ENCODE results near the gene LCA5. TPM values are rescaled to one million over a fixed set of nuclear protein-coding genes. Genes with fewer than 3 reads are reported as not detected.

The LCA5 gene
- total RNA-seq, 1 donor from 2014 or later = 4.3 TPM

- Mint-ChIP-seq H3K27ac (ENCODE audit: unreplicated experiment) (no peak overlapping the region), H3K27me3 (ENCODE audit: unreplicated experiment) (no peaks in the 10 kb centered on the region), H3K4me3 (ENCODE audit: unreplicated experiment) (no peak overlapping the region), H3K36me3 (ENCODE audit: unreplicated experiment) (peaks cover 2% of the 10 kb centered on the region), H3K4me1 (ENCODE audit: unreplicated experiment) (peaks cover 4% of the 10 kb centered on the region), H3K9me3 (ENCODE audit: unreplicated experiment) (no peaks in the 10 kb centered on the region)
- TF ChIP-seq CTCF (IDR thresholded peaks at IDR 0.05) = no peak
- DNase-seq (ENCODE audit: extremely low spot score, unreplicated experiment) = no peak
These were observed 22.5 kb upstream of the LCA5 start for GRCh38 chr6:79559706-79560105.

GRCh38 chr6:79557673-79558467, 20.6 kb upstream of the LCA5 start:
- H3K27ac Mint-ChIP-seq (ENCODE audit: unreplicated experiment) = no peak overlapping the region
- peaks cover 4% of the 10 kb centered on the region for H3K4me1 Mint-ChIP-seq (ENCODE audit: unreplicated experiment)
- no peaks in the 10 kb centered on the region for H3K27me3 Mint-ChIP-seq (ENCODE audit: unreplicated experiment)
- H3K9me3 Mint-ChIP-seq (ENCODE audit: unreplicated experiment) = no peaks in the 10 kb centered on the region
- H3K36me3 Mint-ChIP-seq (ENCODE audit: unreplicated experiment) = peaks cover 1% of the 10 kb centered on the region
- no peak for TF ChIP-seq CTCF (IDR thresholded peaks at IDR 0.05)
- DNase-seq (ENCODE audit: extremely low spot score, unreplicated experiment) = no peak
- no peak overlapping the region for H3K4me3 Mint-ChIP-seq (ENCODE audit: unreplicated experiment)

GRCh38 chr6:79554305-79554704, 17.1 kb upstream of the LCA5 start:
- Mint-ChIP-seq H3K4me3 (ENCODE audit: unreplicated experiment) (no peak overlapping the region), H3K27me3 (ENCODE audit: unreplicated experiment) (no peaks in the 10 kb centered on the region), H3K9me3 (ENCODE audit: unreplicated experiment) (no peaks in the 10 kb centered on the region), H3K36me3 (ENCODE audit: unreplicated experiment) (peaks cover 4% of the 10 kb centered on the region), H3K4me1 (ENCODE audit: unreplicated experiment) (peaks cover 4% of the 10 kb centered on the region), H3K27ac (ENCODE audit: unreplicated experiment) (no peak overlapping the region)
- TF ChIP-seq CTCF (IDR thresholded peaks at IDR 0.05) = no peak
- no peak for DNase-seq (ENCODE audit: extremely low spot score, unreplicated experiment)

GRCh38 chr6:79551401-79551800, 14.2 kb upstream of the LCA5 start:
- Mint-ChIP-seq H3K4me1 (ENCODE audit: unreplicated experiment) (no peaks in the 10 kb centered on the region), H3K27me3 (ENCODE audit: unreplicated experiment) (no peaks in the 10 kb centered on the region), H3K27ac (ENCODE audit: unreplicated experiment) (no peak overlapping the region), H3K4me3 (ENCODE audit: unreplicated experiment) (no peak overlapping the region), H3K36me3 (ENCODE audit: unreplicated experiment) (peaks cover 7% of the 10 kb centered on the region), H3K9me3 (ENCODE audit: unreplicated experiment) (no peaks in the 10 kb centered on the region)
- no peak for DNase-seq (ENCODE audit: extremely low spot score, unreplicated experiment)
- no peak for TF ChIP-seq CTCF (IDR thresholded peaks at IDR 0.05)

GRCh38 chr6:79548304-79548703, 11.1 kb upstream of the LCA5 start:
- Mint-ChIP-seq H3K9me3 (ENCODE audit: unreplicated experiment) (no peaks in the 10 kb centered on the region), H3K27ac (ENCODE audit: unreplicated experiment) (no peak overlapping the region), H3K4me3 (ENCODE audit: unreplicated experiment) (no peak overlapping the region), H3K36me3 (ENCODE audit: unreplicated experiment) (peaks cover 6% of the 10 kb centered on the region), H3K4me1 (ENCODE audit: unreplicated experiment) (peaks cover 18% of the 10 kb centered on the region), H3K27me3 (ENCODE audit: unreplicated experiment) (no peaks in the 10 kb centered on the region)
- TF ChIP-seq CTCF (IDR thresholded peaks at IDR 0.05) = no peak
- no peak for DNase-seq (ENCODE audit: extremely low spot score, unreplicated experiment)
